ENCODE data around the gene SSTR3. TPM values are rescaled to one million over a fixed set of nuclear protein-coding genes. Genes with fewer than 3 reads are reported as not detected.

SSTR3 gene
- total and polyA plus RNA-seq, 9 of the 15 experiments (the other 6 are each of a cell fraction or from before 2014, with no cell fraction given) = 0.03 TPM; not detected in 8

DNA sequence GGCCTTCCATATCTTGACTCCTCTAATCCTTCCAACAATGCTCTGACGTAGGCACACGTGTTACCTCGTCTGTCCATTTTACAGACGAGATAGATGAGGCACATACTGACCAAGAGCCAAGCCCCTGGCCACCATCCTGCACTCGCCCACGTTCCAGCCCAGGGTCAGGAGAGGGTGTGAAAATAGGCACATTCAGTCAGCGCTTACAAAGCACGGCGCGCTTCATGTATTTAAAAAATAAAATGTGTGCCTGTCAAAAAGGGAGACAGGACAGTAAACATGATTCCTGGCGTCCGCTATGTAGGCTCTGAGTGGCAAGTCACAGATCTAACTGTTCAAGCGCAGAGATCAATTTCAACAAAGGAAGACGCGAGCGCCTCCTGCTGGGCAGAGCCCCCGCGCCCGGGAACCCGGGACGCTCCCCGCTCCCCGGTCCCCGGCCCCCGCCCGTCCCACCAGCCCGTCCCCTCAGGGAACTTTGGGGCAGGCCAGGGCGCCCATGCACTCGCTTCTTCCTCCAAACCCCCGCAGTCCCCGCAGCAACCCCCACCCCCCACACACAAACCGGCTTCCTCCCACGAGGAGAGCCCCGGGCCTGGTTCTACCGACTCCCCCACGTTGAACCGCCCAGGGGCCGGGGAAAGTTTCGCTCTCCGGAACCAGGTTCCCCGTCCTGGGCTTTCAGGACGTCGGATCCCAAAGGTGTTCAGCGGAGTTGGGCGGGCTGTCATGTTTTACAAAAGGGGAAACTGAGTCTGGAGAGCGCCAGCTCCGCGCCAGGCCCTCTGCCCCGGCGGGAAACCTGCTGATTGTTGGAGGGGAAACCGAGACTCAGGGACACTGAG is 13.8 kb downstream of the SSTR3 start (continued):
- TF ChIP-seq, protein P1, sequence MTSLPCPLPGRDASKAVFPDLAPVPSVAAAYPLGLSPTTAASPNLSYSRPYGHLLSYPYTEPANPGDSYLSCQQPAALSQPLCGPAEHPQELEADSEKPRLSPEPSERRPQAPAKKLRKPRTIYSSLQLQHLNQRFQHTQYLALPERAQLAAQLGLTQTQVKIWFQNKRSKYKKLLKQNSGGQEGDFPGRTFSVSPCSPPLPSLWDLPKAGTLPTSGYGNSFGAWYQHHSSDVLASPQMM (CRISPR knock-in tag; IDR thresholded peaks at IDR 0.05) = no peak
- TF ChIP-seq, protein P2, sequence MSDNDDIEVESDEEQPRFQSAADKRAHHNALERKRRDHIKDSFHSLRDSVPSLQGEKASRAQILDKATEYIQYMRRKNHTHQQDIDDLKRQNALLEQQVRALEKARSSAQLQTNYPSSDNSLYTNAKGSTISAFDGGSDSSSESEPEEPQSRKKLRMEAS (CRISPR knock-in tag; IDR thresholded peaks at IDR 0.05) = 0 out of 2 replicates have a peak, but pooled peaks have one; percentile 12
- TF ChIP-seq, protein P3, sequence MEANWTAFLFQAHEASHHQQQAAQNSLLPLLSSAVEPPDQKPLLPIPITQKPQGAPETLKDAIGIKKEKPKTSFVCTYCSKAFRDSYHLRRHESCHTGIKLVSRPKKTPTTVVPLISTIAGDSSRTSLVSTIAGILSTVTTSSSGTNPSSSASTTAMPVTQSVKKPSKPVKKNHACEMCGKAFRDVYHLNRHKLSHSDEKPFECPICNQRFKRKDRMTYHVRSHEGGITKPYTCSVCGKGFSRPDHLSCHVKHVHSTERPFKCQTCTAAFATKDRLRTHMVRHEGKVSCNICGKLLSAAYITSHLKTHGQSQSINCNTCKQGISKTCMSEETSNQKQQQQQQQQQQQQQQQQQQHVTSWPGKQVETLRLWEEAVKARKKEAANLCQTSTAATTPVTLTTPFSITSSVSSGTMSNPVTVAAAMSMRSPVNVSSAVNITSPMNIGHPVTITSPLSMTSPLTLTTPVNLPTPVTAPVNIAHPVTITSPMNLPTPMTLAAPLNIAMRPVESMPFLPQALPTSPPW (CRISPR knock-in tag; IDR thresholded peaks at IDR 0.05) = peak; percentile 63
- TF ChIP-seq STAT5A (IDR thresholded peaks at IDR 0.05; ENCODE audit: borderline replicate concordance, low read length) (no peak), NFIX (CRISPR knock-in tag; IDR thresholded peaks at IDR 0.05; ENCODE audit: low read depth) (no peak), SNRNP70 (optimal IDR thresholded peaks at IDR 0.05; ENCODE audit: low read depth, low read length) (no peak), SUPT5H (IDR thresholded peaks at IDR 0.05) (no peak), ATF1 (CRISPR knock-in tag; IDR thresholded peaks at IDR 0.05) (no peak), ATF1 (tag; IDR thresholded peaks at IDR 0.05) (peak; percentile 59), RBM15 (IDR thresholded peaks at IDR 0.05; ENCODE audit: insufficient read depth, low read length) (no peak), RAD21 (CRISPR knock-in tag; conservative IDR thresholded peaks at IDR 0.05 in 1 of 2, IDR thresholded peaks at IDR 0.05 in 1 of 2) (peak; percentile 59 to 62), TOE1 (IDR thresholded peaks at IDR 0.05; ENCODE audit: borderline replicate concordance) (no peak), TOE1 (CRISPR knock-in tag; IDR thresholded peaks at IDR 0.05; ENCODE audit: borderline replicate concordance, low read depth) (no peak), KDM1A (IDR thresholded peaks at IDR 0.05) (peak in 1 of 2 experiments; percentile 68; a peak in 2 of 4 replicates), YY1 (IDR thresholded peaks at IDR 0.05; ENCODE audit: borderline replicate concordance in 1 of 3, control insufficient read depth in 1 of 3, extremely low read depth in 1 of 3, insufficient read depth in 3 of 3, insufficient read length in 1 of 3, insufficient replicate concordance in 2 of 3, low read depth in 1 of 3, low read length in 2 of 3) (no peak), NCOA1 (IDR thresholded peaks at IDR 0.05; ENCODE audit: low read depth) (0 out of 2 replicates have a peak, but pooled peaks have one; percentile 36)
- TF ChIP-seq, protein P4, sequence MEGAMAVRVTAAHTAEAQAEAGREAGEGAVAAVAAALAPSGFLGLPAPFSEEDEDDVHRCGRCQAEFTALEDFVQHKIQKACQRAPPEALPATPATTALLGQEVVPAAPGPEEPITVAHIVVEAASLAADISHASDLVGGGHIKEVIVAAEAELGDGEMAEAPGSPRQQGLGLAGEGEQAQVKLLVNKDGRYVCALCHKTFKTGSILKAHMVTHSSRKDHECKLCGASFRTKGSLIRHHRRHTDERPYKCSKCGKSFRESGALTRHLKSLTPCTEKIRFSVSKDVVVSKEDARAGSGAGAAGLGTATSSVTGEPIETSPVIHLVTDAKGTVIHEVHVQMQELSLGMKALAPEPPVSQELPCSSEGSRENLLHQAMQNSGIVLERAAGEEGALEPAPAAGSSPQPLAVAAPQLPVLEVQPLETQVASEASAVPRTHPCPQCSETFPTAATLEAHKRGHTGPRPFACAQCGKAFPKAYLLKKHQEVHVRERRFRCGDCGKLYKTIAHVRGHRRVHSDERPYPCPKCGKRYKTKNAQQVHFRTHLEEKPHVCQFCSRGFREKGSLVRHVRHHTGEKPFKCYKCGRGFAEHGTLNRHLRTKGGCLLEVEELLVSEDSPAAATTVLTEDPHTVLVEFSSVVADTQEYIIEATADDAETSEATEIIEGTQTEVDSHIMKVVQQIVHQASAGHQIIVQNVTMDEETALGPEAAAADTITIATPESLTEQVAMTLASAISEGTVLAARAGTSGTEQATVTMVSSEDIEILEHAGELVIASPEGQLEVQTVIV (CRISPR knock-in tag; IDR thresholded peaks at IDR 0.05; ENCODE audit: borderline replicate concordance) = no peak
- TF ChIP-seq, protein P5, sequence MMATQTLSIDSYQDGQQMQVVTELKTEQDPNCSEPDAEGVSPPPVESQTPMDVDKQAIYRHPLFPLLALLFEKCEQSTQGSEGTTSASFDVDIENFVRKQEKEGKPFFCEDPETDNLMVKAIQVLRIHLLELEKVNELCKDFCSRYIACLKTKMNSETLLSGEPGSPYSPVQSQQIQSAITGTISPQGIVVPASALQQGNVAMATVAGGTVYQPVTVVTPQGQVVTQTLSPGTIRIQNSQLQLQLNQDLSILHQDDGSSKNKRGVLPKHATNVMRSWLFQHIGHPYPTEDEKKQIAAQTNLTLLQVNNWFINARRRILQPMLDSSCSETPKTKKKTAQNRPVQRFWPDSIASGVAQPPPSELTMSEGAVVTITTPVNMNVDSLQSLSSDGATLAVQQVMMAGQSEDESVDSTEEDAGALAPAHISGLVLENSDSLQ (IDR thresholded peaks at IDR 0.05) = peak; percentile 55; the same call in 1 of the 2 replicates

Data from K562 (cell line).